Measurements from ENCODE around the gene PAX1.

Gene PAX1

DNA sequence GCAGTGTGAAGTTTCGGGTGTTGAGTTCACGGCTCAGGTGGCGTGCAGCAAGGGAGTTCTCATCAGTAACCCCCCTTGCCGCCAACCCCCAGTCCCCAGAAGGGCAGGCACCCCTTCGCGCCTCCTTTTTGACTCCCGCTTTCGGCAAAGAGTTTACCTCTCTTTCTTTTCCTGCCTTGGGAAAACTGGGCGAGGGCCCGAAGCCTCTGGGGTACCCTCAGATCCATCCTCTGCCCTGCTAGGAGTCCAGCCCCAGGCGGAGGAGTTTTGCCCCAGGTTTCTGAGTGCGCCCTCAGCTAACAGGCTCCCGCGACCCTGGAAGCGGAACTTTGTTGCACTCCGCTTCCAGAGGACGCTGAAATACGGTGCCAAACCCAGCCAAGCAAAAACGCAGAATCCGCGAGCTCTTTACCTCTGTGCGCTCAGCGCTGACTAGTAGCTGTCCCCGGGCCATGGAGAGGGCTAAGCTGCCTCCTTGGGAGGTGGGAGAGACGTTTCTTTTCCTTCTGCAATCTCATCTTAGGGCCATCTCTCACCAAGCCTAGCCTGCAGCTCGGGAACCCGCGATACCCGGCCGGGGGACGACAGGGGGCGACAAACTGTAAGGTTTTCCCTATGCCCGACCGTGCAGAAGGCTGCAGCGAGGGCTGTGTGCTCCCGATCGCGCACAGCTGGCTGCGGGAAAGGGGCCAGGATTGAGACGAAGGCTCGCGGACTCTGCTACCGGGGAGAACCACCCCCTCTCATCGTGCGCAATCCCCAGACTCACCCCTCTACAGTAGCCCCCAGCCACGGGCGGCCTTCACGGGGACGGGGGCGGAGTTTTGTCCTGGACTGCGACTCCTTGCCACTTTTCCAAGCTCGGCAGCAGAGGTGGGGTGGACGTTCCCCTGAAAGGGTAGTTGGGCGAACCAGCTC is 2.7 kb upstream of the PAX1 start:
- no peak for DNase-seq (ENCODE audit: low read depth, low spot score)

GRCh38 chr20:21703717-21704407 is 1.6 kb upstream of the PAX1 start:
- no peak for DNase-seq (ENCODE audit: low read depth, low spot score)

DNA sequence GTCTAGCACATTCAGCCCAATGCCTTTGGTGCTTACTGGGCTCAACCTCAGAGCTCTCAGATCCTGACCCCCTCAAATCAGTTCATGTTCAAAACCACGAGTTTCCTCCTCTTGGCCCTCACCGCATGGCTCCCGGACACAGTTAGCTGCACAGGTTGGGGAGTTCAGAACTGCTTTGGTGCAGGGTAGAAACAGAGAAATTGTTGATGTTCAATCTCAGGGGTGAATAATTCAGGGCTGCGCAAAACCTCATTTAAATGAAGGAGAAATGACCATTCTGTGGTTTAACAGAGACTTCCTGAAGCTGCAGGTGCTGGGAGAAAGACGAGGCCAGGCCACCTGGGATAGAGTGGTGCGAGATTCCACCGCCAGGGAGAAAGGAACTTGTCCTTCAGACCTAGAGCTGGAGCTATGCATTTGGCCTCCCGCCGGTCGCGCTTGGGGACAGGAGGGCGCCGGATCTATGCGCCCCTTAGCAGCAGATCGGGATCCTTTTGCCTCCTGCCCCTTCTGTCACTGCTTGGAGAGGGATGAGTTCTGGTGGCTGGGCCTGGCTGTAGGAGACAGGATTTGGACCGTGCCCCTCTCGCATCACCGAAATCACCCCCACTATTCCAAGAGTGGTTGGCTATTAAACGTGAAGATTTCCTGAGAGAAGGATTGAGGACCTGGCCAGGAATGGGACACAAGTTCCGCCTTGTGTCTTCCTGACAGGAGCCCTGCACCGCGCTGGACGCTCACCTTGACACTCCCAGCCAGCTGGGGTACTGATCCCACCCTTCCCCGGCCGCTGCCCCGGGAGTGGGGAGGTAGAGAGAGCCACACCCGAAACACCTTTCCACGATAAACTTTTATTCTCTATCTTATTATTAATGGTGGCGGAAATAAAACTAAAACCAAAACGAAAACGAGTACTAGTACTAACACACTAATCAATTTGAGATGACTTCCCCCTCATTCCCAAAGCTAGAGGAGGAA is 767 bp upstream of the PAX1 start:
- no peak for DNase-seq (ENCODE audit: low read depth, low spot score)

DNA sequence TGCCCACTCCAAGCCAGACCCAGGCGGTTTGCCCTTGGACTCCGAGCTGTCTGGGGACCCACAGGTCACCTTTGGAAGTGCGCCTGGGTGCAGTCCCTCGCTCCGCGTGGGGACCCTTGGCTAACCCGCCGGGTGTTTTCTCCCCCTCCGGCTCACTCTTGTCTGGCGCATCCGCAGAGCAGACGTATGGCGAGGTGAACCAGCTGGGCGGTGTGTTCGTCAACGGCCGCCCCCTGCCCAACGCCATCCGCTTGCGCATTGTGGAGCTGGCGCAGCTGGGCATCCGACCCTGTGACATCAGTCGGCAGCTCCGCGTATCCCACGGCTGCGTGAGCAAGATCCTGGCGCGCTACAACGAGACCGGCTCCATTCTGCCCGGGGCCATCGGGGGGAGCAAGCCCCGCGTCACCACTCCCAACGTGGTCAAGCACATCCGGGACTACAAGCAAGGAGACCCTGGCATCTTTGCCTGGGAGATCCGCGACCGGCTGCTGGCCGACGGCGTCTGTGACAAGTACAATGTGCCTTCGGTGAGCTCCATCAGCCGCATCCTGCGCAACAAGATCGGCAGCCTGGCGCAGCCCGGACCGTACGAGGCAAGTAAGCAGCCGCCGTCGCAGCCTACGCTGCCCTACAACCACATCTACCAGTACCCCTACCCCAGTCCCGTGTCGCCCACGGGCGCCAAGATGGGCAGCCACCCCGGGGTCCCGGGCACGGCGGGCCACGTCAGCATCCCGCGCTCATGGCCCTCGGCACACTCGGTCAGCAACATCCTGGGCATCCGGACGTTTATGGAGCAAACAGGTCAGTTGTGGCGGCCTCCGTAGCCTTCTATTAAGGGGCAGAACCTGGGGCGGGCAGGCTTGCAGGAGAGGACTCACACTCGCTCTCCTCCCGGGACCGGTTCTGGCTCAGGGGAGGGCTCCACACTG is 1.1 kb downstream of the PAX1 start:
- DNase-seq (ENCODE audit: low read depth, low spot score) = no peak

DNA sequence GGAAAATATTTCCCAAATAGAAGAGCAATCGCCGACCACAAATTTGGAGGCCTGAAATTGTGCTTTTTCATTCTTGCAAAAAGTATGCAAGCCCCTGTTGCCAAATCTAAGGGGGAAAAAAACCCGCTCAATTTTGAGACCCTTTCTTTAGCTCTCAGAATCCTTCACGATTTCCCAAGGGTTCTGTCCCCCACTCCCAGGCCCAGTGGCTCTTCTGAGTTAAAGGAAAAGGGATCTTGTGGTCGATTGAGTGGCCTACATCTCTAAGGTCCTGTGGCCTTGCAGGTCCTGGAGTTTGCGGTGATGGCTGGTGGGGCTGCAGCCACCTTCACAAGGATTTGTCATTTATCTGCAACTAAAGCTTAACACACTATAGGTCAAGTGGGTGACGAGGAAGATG is 1.8 kb downstream of the PAX1 start:
- DNase-seq (ENCODE audit: low read depth, low spot score) = no peak

- DNase-seq (ENCODE audit: low read depth, low spot score) = no peak
These were observed 2.7 kb downstream of the PAX1 start for GRCh38 chr20:21707999-21708737.

DNA sequence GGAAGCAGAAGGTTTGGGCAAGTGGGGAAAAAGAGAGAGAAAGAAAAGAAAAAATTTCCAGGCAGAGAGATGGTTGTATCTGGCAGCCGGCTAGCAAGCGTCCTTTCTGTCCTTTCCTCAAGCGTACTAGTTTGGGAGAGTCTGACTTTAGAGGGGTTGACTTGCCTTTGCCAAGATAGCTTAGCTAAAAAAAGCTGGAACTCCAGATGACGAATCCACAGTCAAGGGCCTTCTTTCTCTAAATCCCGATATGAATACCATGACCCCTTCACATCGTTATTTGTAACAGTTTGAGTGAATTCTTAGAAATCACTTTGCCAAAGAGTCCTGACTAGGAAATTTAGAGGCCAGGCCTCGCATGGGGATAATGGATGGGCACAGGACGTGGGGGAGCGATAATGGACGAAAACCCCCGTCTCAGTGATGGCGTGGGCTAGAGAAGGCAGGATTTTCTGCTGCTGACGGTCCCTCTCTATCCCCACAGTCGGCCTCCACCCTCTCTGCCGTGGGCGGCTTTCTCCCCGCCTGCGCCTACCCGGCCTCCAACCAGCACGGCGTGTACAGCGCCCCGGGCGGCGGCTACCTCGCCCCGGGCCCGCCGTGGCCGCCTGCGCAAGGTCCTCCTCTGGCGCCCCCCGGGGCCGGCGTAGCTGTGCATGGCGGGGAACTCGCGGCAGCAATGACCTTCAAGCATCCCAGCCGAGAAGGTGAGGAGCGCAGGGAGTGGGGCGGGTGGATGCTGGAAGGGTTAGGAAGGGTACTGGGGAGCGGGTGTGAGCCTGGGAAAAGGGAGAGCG is 3.5 kb downstream of the PAX1 start:
- no peak for DNase-seq (ENCODE audit: low read depth, low spot score)

GRCh38 chr20:21709535-21709904 is 4.1 kb downstream of the PAX1 start:
- DNase-seq (ENCODE audit: low read depth, low spot score) = no peak

DNA sequence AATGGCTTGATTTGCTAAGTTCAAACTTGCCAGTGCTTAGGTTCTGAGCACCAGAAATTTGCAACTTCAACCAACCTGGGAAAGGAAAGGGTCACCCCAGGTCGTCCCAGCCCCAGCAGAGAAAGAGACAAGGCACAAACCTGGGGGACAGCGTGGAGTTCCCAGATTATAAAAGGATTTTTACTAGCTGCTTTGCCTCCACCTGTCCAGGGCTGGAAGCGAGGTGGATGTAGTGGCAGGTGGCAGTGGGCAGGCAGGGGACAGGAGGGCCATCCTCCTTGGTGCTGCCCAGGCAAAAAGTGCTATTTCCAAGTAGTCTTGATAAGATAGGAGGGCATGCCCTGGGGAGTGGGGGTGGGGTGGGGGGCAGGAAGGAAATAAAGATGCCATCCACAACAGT is 4.9 kb downstream of the PAX1 start:
- no peak for DNase-seq (ENCODE audit: low read depth, low spot score)

- DNase-seq (ENCODE audit: low read depth, low spot score) = no peak
These were observed 5.5 kb downstream of the PAX1 start for GRCh38 chr20:21710863-21711431.

- DNase-seq (ENCODE audit: low read depth, low spot score) = no peak
These were observed 7.1 kb downstream of the PAX1 start for GRCh38 chr20:21712443-21713059.

- no peak for DNase-seq (ENCODE audit: low read depth, low spot score)
These were observed 8.0 kb downstream of the PAX1 start for GRCh38 chr20:21713470-21713869.

DNA sequence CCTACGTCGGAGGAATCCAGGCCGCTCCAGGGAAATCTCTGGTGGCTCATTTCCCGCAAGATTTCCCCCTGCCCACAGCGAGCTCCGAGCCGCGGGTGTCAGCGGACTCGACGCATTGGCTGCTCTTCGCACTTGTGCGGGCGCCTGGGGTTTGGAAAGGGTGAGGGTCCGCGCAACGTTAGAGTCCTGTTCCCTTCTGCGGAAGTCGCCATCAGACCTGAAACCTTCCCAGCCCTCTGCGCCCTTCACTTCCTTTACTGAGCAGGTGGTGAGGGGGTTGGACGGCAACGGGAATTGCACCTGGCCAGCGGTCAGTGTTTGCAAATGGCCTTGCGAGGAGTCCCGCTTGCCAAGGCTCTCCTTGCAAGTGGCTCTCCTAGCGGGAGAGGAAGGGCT is 8.4 kb downstream of the PAX1 start:
- no peak for DNase-seq (ENCODE audit: low read depth, low spot score)

- DNase-seq (ENCODE audit: low read depth, low spot score) = peak; percentile 86
These were observed 9.1 kb downstream of the PAX1 start for GRCh38 chr20:21714297-21715192.

GRCh38 chr20:21715193-21715881 is 9.9 kb downstream of the PAX1 start:
- DNase-seq (ENCODE audit: low read depth, low spot score) = no peak

DNA sequence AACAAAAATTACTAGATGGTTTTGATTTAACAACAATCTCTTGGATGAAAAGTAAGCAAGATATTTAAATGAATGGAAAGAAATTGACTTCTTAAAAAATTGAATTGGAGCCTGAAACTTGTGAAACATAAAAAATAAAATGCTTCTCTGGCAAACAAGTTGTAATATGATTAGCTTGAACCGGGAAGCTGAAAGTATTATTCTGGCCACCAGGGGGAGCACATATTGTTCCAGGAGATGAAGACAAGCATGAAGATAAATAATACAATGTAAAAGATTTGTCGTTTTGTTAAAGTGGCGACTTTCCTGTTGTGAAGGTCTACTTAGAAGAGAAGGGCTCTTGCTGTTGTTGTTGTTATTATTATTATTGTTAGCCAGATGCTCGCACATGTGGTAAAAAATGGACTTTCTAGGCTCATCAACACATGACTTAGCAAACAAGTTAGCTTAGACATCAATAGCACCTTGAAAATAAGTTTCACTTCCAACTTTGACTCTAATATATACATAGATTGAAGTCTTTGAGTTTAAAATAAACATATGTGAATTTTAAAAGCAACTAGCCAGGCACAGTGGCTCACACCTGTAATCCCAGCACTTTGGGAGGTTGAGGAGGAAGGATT is 14.2 kb downstream of the PAX1 start:
- DNase-seq (ENCODE audit: low read depth, low spot score) = no peak

Data from iPS DF 19.7 (cell line).